WTC11 (cell line): Measurements from ENCODE around the gene GLIPR1L2. TPM values are rescaled to one million over a fixed set of nuclear protein-coding genes. Genes with fewer than 3 reads are reported as not detected.

Experiments
- ATAC-seq: fragments of 200-7000 bp; cut with Tn5 transposase; 2 replicates; pipeline ENCODE4 v1.10.0; 2021; ENCODE audit warnings: mild to moderate bottlenecking, moderate library complexity
- CTCF ChIA-PET: fragments of 300-600 bp; sonication (Branson Sonifier 250); formaldehyde crosslinking; loops from one replicate; lab custom pipeline; 2021; ENCODE audit warnings: antibody characterized with exemption; lab: Charles Lee
- POLR2A ChIA-PET: fragments of 350-600 bp; sonication (Branson Sonifier 250); formaldehyde crosslinking; loops from one replicate; lab custom pipeline; 2021; ENCODE audit warnings: antibody characterized with exemption; lab: Charles Lee
- DNase-seq: peaks from one replicate; pipeline ENCODE4 v3.0.0; 2021; ENCODE audit warnings: low spot score
- H3K27ac Mint-ChIP-seq: 2 replicates; pipeline ENCODE4 v1.8.0; 2021; ENCODE audit warnings: mixed read lengths
- H3K27me3 Mint-ChIP-seq: 2 replicates; pipeline ENCODE4 v1.8.0; 2021; ENCODE audit warnings: low read depth, mild to moderate bottlenecking, moderate library complexity, mixed read lengths
- H3K36me3 Mint-ChIP-seq: 2 replicates; pipeline ENCODE4 v1.8.0; 2021; ENCODE audit warnings: mixed read lengths
- H3K4me1 Mint-ChIP-seq: 2 replicates; pipeline ENCODE4 v1.8.0; 2022; ENCODE audit warnings: mixed read lengths
- H3K4me3 Mint-ChIP-seq: 2 replicates; pipeline ENCODE4 v1.8.0; 2021; ENCODE audit warnings: mild to moderate bottlenecking, moderate library complexity, mixed read lengths
- H3K9me3 Mint-ChIP-seq: 2 replicates; pipeline ENCODE4 v1.8.0; 2021; ENCODE audit warnings: mixed read lengths
- ATF2 ChIP-seq: sonication (generic); formaldehyde crosslinking; IDR thresholded peaks from 2 replicates; pipeline ENCODE4 v1.8.1; 2022; ENCODE audit warnings: low read depth, missing genetic modification reagents, borderline replicate concordance
- ATF6 ChIP-seq: sonication (generic); formaldehyde crosslinking; IDR thresholded peaks from 2 replicates; pipeline ENCODE4 v1.8.1; 2023; ENCODE audit warnings: mild to moderate bottlenecking, missing genetic modification reagents
- E2F1 ChIP-seq: sonication (generic); formaldehyde crosslinking; IDR thresholded peaks from 2 replicates; pipeline ENCODE4 v1.8.0; 2022; ENCODE audit warnings: mild to moderate bottlenecking, missing genetic modification reagents
- E2F4 ChIP-seq: sonication (generic); formaldehyde crosslinking; IDR thresholded peaks from 2 replicates; pipeline ENCODE4 v1.8.1; 2022; ENCODE audit warnings: low read depth, mild to moderate bottlenecking, moderate library complexity, missing genetic modification reagents, borderline replicate concordance
- ETV6 ChIP-seq: sonication (generic); formaldehyde crosslinking; IDR thresholded peaks from 2 replicates; pipeline ENCODE4 v1.8.1; 2022; ENCODE audit warnings: mild to moderate bottlenecking, missing genetic modification reagents
- GTF2I ChIP-seq: fragments of 250-450 bp; sonication (Bioruptor Pico); conservative IDR thresholded peaks from 2 replicates; pipeline ENCODE4 v1.4.0; 2021; ENCODE audit warnings: mild to moderate bottlenecking
- MXD4 ChIP-seq: fragments of 250-450 bp; sonication (Bioruptor Pico); IDR thresholded peaks from 2 replicates; pipeline ENCODE4 v1.8.0; 2021; ENCODE audit warnings: mild to moderate bottlenecking, moderate library complexity, borderline replicate concordance
- OVOL2 ChIP-seq: fragments of 250-450 bp; sonication (Bioruptor Pico); IDR thresholded peaks from 2 replicates; pipeline ENCODE4 v1.9.0; 2021; ENCODE audit warnings: mild to moderate bottlenecking, borderline replicate concordance
- SMAD4 ChIP-seq: sonication (generic); formaldehyde crosslinking; IDR thresholded peaks from 2 replicates; pipeline ENCODE4 v1.8.0; 2022; ENCODE audit warnings: mild to moderate bottlenecking, missing genetic modification reagents
- ZNF219 ChIP-seq: sonication (generic); formaldehyde crosslinking; IDR thresholded peaks from 2 replicates; pipeline ENCODE4 v1.8.0; 2023; ENCODE audit warnings: missing genetic modification reagents, mild to moderate bottlenecking, borderline replicate concordance
- ZNF671 ChIP-seq: fragments of 250-450 bp; sonication (Bioruptor Pico); IDR thresholded peaks from 2 replicates; pipeline ENCODE4 v1.8.0; 2021; ENCODE audit warnings: mild to moderate bottlenecking
- total RNA-seq: library from RNA; stranded (reverse); gene quantifications from 3 replicates; pipeline ENCODE4 v1.2.3, GENCODE V29; 2021
- TF ChIP-seq, protein P1 (sequence below): sonication (generic); formaldehyde crosslinking; IDR thresholded peaks from 2 replicates; pipeline ENCODE4 v1.8.0; 2023; ENCODE audit warnings: missing genetic modification reagents, mild to moderate bottlenecking, borderline replicate concordance
- TF ChIP-seq, protein P2 (sequence below): sonication (generic); formaldehyde crosslinking; IDR thresholded peaks from 2 replicates; pipeline ENCODE4 v1.8.1; 2023; ENCODE audit warnings: mild to moderate bottlenecking, missing genetic modification reagents
- TF ChIP-seq, protein P3 (sequence below): sonication (generic); formaldehyde crosslinking; IDR thresholded peaks from 2 replicates; pipeline ENCODE4 v1.8.1; 2023; ENCODE audit warnings: mild to moderate bottlenecking, missing genetic modification reagents, moderate library complexity
- TF ChIP-seq, protein P4 (sequence below): fragments of 250-450 bp; sonication (Bioruptor Pico); IDR thresholded peaks from 2 replicates; pipeline ENCODE4 v1.8.0; 2021; ENCODE audit warnings: mild to moderate bottlenecking

The GLIPR1L2 gene
- total RNA-seq, 1 experiment from 2014 or later: not detected

DNA sequence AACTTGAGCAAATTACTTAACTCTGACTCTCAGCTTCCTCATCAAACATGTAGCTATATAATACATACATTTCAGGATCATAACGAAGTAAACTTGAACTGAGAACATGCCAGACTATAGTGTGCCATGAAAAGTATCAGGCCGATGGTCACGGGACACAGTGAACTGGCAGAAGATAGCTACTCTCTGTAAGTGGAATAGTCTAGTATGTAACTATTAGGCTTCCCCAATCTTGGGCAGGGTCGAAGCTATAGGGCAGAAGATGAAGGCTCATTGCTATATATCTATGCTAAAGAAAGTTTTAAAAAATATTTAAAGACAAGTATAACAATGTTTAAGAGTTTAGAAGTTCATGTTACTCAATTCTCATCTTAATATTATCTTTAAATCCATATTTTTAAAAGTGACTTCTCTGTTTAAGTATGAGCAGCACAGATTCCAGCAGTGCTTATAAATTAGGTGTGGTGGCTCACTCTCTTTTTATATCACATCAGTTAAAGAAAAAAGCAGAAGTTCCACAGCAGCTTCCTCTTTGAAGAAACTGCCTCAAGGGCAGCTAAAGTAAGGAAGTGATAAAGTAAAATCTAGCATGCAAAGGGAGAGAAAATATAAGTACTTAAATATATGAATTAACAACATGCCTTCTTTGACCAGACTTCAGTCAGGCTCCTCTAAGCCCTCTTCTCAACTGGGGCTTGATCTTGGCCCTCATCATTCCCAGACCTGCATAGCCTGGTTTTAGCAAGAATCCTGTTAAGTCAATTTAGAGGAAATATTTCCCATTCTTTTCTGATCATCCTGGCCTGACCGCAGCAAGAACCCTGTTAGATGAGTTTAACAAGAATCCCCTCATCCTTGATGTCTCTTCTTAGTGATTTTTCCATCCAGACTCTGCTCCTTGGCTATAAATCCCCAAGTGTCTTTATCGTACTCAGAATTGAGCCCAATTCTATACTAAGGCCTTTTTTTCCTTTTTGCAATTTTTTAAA is 81.3 kb downstream of the GLIPR1L2 start (continued):
- TF ChIP-seq, protein P1, sequence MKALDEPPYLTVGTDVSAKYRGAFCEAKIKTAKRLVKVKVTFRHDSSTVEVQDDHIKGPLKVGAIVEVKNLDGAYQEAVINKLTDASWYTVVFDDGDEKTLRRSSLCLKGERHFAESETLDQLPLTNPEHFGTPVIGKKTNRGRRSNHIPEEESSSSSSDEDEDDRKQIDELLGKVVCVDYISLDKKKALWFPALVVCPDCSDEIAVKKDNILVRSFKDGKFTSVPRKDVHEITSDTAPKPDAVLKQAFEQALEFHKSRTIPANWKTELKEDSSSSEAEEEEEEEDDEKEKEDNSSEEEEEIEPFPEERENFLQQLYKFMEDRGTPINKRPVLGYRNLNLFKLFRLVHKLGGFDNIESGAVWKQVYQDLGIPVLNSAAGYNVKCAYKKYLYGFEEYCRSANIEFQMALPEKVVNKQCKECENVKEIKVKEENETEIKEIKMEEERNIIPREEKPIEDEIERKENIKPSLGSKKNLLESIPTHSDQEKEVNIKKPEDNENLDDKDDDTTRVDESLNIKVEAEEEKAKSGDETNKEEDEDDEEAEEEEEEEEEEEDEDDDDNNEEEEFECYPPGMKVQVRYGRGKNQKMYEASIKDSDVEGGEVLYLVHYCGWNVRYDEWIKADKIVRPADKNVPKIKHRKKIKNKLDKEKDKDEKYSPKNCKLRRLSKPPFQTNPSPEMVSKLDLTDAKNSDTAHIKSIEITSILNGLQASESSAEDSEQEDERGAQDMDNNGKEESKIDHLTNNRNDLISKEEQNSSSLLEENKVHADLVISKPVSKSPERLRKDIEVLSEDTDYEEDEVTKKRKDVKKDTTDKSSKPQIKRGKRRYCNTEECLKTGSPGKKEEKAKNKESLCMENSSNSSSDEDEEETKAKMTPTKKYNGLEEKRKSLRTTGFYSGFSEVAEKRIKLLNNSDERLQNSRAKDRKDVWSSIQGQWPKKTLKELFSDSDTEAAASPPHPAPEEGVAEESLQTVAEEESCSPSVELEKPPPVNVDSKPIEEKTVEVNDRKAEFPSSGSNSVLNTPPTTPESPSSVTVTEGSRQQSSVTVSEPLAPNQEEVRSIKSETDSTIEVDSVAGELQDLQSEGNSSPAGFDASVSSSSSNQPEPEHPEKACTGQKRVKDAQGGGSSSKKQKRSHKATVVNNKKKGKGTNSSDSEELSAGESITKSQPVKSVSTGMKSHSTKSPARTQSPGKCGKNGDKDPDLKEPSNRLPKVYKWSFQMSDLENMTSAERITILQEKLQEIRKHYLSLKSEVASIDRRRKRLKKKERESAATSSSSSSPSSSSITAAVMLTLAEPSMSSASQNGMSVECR: no peak
- no peak for TF ChIP-seq ZNF671
- TF ChIP-seq SMAD4: no peak
- TF ChIP-seq E2F1 (CRISPR knock-in tag): no peak

GRCh38 chr12:75474116-75474515 is 83.2 kb downstream of the GLIPR1L2 start:
- no peaks in the 10 kb centered on the region for H3K36me3 Mint-ChIP-seq
- no peak overlapping the region for H3K4me3 Mint-ChIP-seq
- H3K27ac Mint-ChIP-seq: no peak overlapping the region
- ChIA-PET POLR2A (no interaction called here), CTCF (interaction anchor here (1.0 to 1.6 kb wide), 3 partner anchors 10 to 83 kb away, joined by 4 to 5 read pairs (median 4); partner anchors contain the start of gene GLIPR1L2)
- peaks cover 14% of the 10 kb centered on the region for H3K4me1 Mint-ChIP-seq
- H3K27me3 Mint-ChIP-seq: no peaks in the 10 kb centered on the region
- no peak for TF ChIP-seq MXD4 (CRISPR knock-in tag)
- TF ChIP-seq, protein P2, sequence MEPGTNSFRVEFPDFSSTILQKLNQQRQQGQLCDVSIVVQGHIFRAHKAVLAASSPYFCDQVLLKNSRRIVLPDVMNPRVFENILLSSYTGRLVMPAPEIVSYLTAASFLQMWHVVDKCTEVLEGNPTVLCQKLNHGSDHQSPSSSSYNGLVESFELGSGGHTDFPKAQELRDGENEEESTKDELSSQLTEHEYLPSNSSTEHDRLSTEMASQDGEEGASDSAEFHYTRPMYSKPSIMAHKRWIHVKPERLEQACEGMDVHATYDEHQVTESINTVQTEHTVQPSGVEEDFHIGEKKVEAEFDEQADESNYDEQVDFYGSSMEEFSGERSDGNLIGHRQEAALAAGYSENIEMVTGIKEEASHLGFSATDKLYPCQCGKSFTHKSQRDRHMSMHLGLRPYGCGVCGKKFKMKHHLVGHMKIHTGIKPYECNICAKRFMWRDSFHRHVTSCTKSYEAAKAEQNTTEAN (CRISPR knock-in tag): no peak
- TF ChIP-seq ATF2 (CRISPR knock-in tag): no peak
- TF ChIP-seq ZNF671: no peak
- TF ChIP-seq E2F4: no peak
- no peak for TF ChIP-seq OVOL2 (CRISPR knock-in tag)
- TF ChIP-seq, protein P3, sequence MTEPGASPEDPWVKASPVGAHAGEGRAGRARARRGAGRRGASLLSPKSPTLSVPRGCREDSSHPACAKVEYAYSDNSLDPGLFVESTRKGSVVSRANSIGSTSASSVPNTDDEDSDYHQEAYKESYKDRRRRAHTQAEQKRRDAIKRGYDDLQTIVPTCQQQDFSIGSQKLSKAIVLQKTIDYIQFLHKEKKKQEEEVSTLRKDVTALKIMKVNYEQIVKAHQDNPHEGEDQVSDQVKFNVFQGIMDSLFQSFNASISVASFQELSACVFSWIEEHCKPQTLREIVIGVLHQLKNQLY (CRISPR knock-in tag): no peak
- no peak for TF ChIP-seq ZNF219 (CRISPR knock-in tag)
- no peak for TF ChIP-seq GTF2I
- no peak for TF ChIP-seq ETV6
- TF ChIP-seq, protein P4, sequence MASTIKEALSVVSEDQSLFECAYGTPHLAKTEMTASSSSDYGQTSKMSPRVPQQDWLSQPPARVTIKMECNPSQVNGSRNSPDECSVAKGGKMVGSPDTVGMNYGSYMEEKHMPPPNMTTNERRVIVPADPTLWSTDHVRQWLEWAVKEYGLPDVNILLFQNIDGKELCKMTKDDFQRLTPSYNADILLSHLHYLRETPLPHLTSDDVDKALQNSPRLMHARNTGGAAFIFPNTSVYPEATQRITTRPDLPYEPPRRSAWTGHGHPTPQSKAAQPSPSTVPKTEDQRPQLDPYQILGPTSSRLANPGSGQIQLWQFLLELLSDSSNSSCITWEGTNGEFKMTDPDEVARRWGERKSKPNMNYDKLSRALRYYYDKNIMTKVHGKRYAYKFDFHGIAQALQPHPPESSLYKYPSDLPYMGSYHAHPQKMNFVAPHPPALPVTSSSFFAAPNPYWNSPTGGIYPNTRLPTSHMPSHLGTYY (CRISPR knock-in tag): no peak
- TF ChIP-seq ATF6: no peak
- no peaks in the 10 kb centered on the region for H3K9me3 Mint-ChIP-seq
- no peak for DNase-seq
- no peak for ATAC-seq
